DOHH2 (cell line): ENCODE measurements around the gene EGR1.

Experiments used
- H3F3A ChIP-seq: fragments of 200-600 bp; sonication (generic), shearing (Covaris generic); 2 replicates; pipeline ENCODE4 v1.6.0; 2016; ENCODE audit warnings: antibody characterized with exemption, mild to moderate bottlenecking; ENCODE audit not compliant: control insufficient read depth, insufficient read depth
- H3K27ac ChIP-seq: fragments of 200-600 bp; sonication (generic); 2 replicates; pipeline ENCODE4 v1.5.1; 2014; ENCODE audit warnings: low read depth, mild to moderate bottlenecking, low read length, moderate library complexity
- H3K27me3 ChIP-seq: fragments of 200-600 bp; sonication (generic); 2 replicates; pipeline ENCODE4 v1.6.1; 2014; ENCODE audit warnings: mild to moderate bottlenecking, low read length, mixed read lengths; ENCODE audit not compliant: control insufficient read depth
- H3K36me3 ChIP-seq: fragments of 200-600 bp; sonication (generic); 2 replicates; pipeline ENCODE4 v1.6.1; 2014; ENCODE audit warnings: mild to moderate bottlenecking, low read length, moderate library complexity, mixed read lengths; ENCODE audit not compliant: control insufficient read depth
- H3K4me1 ChIP-seq: fragments of 200-600 bp; sonication (generic); 2 replicates; pipeline ENCODE4 v1.6.1; 2014; ENCODE audit warnings: mild to moderate bottlenecking, low read length, mixed read lengths; ENCODE audit not compliant: control insufficient read depth
- H3K4me2 ChIP-seq: fragments of 200-600 bp; sonication (generic); 2 replicates; pipeline ENCODE4 v1.6.0; 2014; ENCODE audit warnings: mild to moderate bottlenecking, low read length, moderate library complexity
- H3K4me3 ChIP-seq: fragments of 200-600 bp; sonication (generic); 2 replicates; pipeline ENCODE4 v1.5.1; 2014; ENCODE audit warnings: mild to moderate bottlenecking, low read length, mixed read lengths
- H3K79me2 ChIP-seq: fragments of 200-600 bp; sonication (generic); 2 replicates; pipeline ENCODE4 v1.6.1; 2014; ENCODE audit warnings: mild to moderate bottlenecking, low read length, mixed read lengths; ENCODE audit not compliant: control insufficient read depth
- H3K9me2 ChIP-seq: fragments of 200-600 bp; sonication (generic); replicated peaks from 2 replicates; pipeline ENCODE4 v1.6.1; 2014; ENCODE audit warnings: mild to moderate bottlenecking, low read length, mixed read lengths; ENCODE audit not compliant: control insufficient read depth
- H3K9me3 ChIP-seq: fragments of 200-600 bp; sonication (generic); 2 replicates; pipeline ENCODE4 v1.6.1; 2014; ENCODE audit warnings: antibody characterized with exemption, low read length, mixed read lengths; ENCODE audit not compliant: control insufficient read depth, insufficient read depth
- H4K20me1 ChIP-seq: fragments of 200-600 bp; sonication (generic); 2 replicates; pipeline ENCODE4 v1.6.0; 2014; ENCODE audit warnings: low read depth, mild to moderate bottlenecking, antibody characterized with exemption, low read length, moderate library complexity; ENCODE audit not compliant: control insufficient read depth, insufficient read depth
- CTCF ChIP-seq: fragments of 200-600 bp; sonication (generic); IDR thresholded peaks from one replicate; pipeline ENCODE4 v1.5.1; 2014; ENCODE audit warnings: antibody characterized with exemption, mild to moderate bottlenecking, low read depth, low read length; ENCODE audit not compliant: poor library complexity, severe bottlenecking
- EZH2phosphoT487 ChIP-seq: fragments of 200-600 bp; sonication (generic); IDR thresholded peaks from 2 replicates; pipeline ENCODE4 v1.6.1; 2017; ENCODE audit warnings: borderline replicate concordance, mild to moderate bottlenecking, antibody characterized with exemption, low read length, moderate library complexity, mixed read lengths

Gene EGR1

GRCh38 chr5:138469540-138470321, 4.5 kb downstream of the EGR1 start:
- Histone ChIP-seq H3K27me3 (peaks cover 28% of the 10 kb centered on the region), H3K27ac (no peak overlapping the region), H3K79me2 (no peaks in the 10 kb centered on the region), H4K20me1 (no peaks in the 10 kb centered on the region), H3K4me3 (no peak overlapping the region), H3K4me2 (no peak overlapping the region), H3K9me2 (no peaks in the 10 kb centered on the region), H3F3A (no peaks in the 10 kb centered on the region), H3K9me3 (no peaks in the 10 kb centered on the region), H3K36me3 (no peaks in the 10 kb centered on the region), H3K4me1 (peaks cover 7% of the 10 kb centered on the region)
- TF ChIP-seq CTCF = no peak

GRCh38 chr5:138470322-138471051, 5.2 kb downstream of the EGR1 start:
- H3F3A ChIP-seq = no peaks in the 10 kb centered on the region
- no peaks in the 10 kb centered on the region for H3K36me3 ChIP-seq
- TF ChIP-seq EZH2phosphoT487 = no peak
- no peak for TF ChIP-seq CTCF
- H3K27ac ChIP-seq = no peak overlapping the region
- no peak overlapping the region for H3K4me3 ChIP-seq
- no peak overlapping the region for H3K4me2 ChIP-seq
- no peaks in the 10 kb centered on the region for H3K79me2 ChIP-seq
- H3K27me3 ChIP-seq = peaks cover 28% of the 10 kb centered on the region
- H3K4me1 ChIP-seq = peaks cover 6% of the 10 kb centered on the region
- H3K9me3 ChIP-seq = no peaks in the 10 kb centered on the region
- H4K20me1 ChIP-seq = no peaks in the 10 kb centered on the region
- H3K9me2 ChIP-seq = no peaks in the 10 kb centered on the region

GRCh38 chr5:138471052-138471361, 5.7 kb downstream of the EGR1 start:
- Histone ChIP-seq H3K79me2 (no peaks in the 10 kb centered on the region), H3K9me2 (no peaks in the 10 kb centered on the region), H3K27ac (no peak overlapping the region), H3K4me2 (no peak overlapping the region), H4K20me1 (no peaks in the 10 kb centered on the region), H3K4me3 (no peak overlapping the region), H3F3A (no peaks in the 10 kb centered on the region), H3K27me3 (peaks cover 23% of the 10 kb centered on the region), H3K9me3 (no peaks in the 10 kb centered on the region), H3K4me1 (peaks cover 1% of the 10 kb centered on the region), H3K36me3 (no peaks in the 10 kb centered on the region)
- TF ChIP-seq CTCF = no peak
- no peak for TF ChIP-seq EZH2phosphoT487
